Activated CD8-positive, alpha-beta T cell treated with anti-CD3 and anti-CD28 coated beads for 36 hours (primary cell): ENCODE results near the gene SMAD2. TPM values are rescaled to one million over a fixed set of nuclear protein-coding genes. Genes with fewer than 3 reads are reported as not detected.

Experiments
- ATAC-seq: fragments of 200-7000 bp; cut with Tn5 transposase; one replicate; pipeline ENCODE4 v1.10.0; 2021; ENCODE audit warnings: mild to moderate bottlenecking, moderate library complexity
- CTCF ChIA-PET: fragments of 350-600 bp; sonication (Branson Sonifier 250); formaldehyde crosslinking; loops from one replicate; lab custom pipeline; 2021; ENCODE audit warnings: antibody characterized with exemption; lab: Charles Lee
- POLR2A ChIA-PET: fragments of 350-600 bp; sonication (Branson Sonifier 250); formaldehyde crosslinking; loops from one replicate; lab custom pipeline; 2021; ENCODE audit warnings: antibody characterized with exemption; lab: Charles Lee
- DNase-seq: peaks from one replicate; pipeline ENCODE4 v3.0.0-alpha.2; 2020
- H3K27ac Mint-ChIP-seq: one replicate; pipeline ENCODE4 v1.8.0; 2021; ENCODE audit warnings: mild to moderate bottlenecking, mixed read lengths
- H3K27me3 Mint-ChIP-seq: one replicate; pipeline ENCODE4 v1.8.0; 2021; ENCODE audit warnings: mixed read lengths
- H3K36me3 Mint-ChIP-seq: one replicate; pipeline ENCODE4 v1.8.0; 2021; ENCODE audit warnings: low read depth, mixed read lengths
- H3K4me1 Mint-ChIP-seq: one replicate; pipeline ENCODE4 v1.8.0; 2021; ENCODE audit warnings: low read depth, mixed read lengths
- H3K4me3 Mint-ChIP-seq: one replicate; pipeline ENCODE4 v1.8.0; 2021; ENCODE audit warnings: mild to moderate bottlenecking, moderate library complexity, mixed read lengths
- H3K9me3 Mint-ChIP-seq: one replicate; pipeline ENCODE4 v1.8.0; 2021; ENCODE audit warnings: mixed read lengths
- CTCF ChIP-seq: fragments of 200-600 bp; IDR thresholded peaks from one replicate; pipeline ENCODE4 v1.8.0; 2022; ENCODE audit warnings: antibody characterized with exemption, mild to moderate bottlenecking
- intact Hi-C: fragments of 100-400 bp; cut with micrococcal nuclease; formaldehyde crosslinking; loops from one replicate; pipeline ENCODE4 v1.10.0; 2022
- total RNA-seq, 2 experiments: library from RNA; stranded (reverse); gene quantifications; one replicate each; pipeline ENCODE4 v1.2.3, GENCODE V29; 2021

SMAD2 gene
- total RNA-seq, 2 experiments from 2014 or later = 141 to 142 TPM

DNA sequence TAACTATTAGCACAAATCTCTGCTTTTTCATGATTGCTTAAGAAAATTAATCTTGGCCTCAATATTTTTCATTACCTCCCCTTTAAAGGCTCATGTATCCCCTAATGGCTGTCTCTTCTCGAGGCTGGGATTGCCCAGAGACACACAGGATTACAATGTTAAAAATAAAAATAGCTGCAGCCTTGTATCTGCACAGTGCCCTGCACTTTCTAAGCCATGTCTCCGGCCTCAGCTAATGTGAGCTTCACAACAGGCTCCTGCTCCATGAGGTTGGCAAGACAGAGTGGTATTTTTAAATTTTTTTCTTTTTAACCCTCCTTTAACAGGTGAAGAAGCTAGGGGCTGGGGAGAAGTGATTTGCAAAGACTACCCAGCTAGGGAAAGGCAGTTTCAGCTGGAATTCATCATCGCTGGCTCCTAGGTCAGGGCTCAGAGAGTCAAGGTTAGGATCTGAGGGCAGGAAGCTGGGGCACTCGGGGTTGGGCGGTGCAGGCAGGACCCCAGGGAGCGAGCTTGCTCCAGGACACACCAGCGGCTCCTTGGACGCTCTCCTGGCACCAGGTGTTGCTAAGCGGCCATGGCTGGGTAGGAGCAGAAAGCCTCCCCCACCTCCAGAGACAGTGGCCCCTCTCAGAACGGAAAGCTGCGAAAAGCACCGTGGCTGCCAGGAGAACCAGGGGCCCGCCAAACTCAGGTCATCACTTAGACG is 135.6 kb downstream of the SMAD2 start:
- Mint-ChIP-seq H3K9me3 (no peaks in the 10 kb centered on the region), H3K27me3 (peaks cover 14% of the 10 kb centered on the region), H3K4me3 (no peak overlapping the region), H3K36me3 (no peaks in the 10 kb centered on the region), H3K4me1 (no peaks in the 10 kb centered on the region), H3K27ac (no peak overlapping the region)
- POLR2A ChIA-PET = no interaction called here
- DNase-seq (no peak), ATAC-seq (no peak)
- no peak for TF ChIP-seq CTCF
- CTCF ChIA-PET = no interaction called here
- intact Hi-C loops = no loop called here

DNA sequence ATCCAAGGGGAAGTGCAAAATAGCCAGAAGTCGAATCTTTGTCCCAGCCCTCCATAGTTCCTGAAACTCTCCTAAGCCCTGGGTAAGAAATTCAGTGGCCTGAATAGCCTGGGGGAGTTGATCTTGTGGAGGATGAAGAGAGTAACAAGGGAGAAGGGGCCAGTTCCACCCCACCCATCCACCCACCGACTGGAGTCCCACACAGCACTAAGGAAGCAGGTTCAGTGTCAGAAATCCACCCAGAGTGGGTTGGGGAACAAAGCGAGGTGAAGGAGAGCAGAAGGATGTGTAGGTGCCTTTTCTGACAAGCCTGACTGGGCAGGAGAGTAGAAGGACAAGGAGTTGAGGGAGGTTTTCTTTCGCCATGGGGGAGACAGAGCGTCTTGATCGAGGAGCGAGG is 136.8 kb downstream of the SMAD2 start:
- ChIA-PET CTCF (no interaction called here), POLR2A (no interaction called here)
- H3K27ac Mint-ChIP-seq = no peak overlapping the region
- TF ChIP-seq CTCF = no peak
- no peaks in the 10 kb centered on the region for H3K36me3 Mint-ChIP-seq
- ATAC-seq (no peak), DNase-seq (no peak)
- no peak overlapping the region for H3K4me3 Mint-ChIP-seq
- intact Hi-C loops = no loop called here
- H3K4me1 Mint-ChIP-seq = no peaks in the 10 kb centered on the region
- peaks cover 13% of the 10 kb centered on the region for H3K27me3 Mint-ChIP-seq
- no peaks in the 10 kb centered on the region for H3K9me3 Mint-ChIP-seq

- ATAC-seq (no peak), DNase-seq (no peak)
- no peaks in the 10 kb centered on the region for H3K4me1 Mint-ChIP-seq
- CTCF ChIA-PET = interaction anchor here (0.6 kb wide), 1 partner anchor 18 kb away, joined by 3 read pairs; no protein-coding TSS in a partner anchor
- H3K4me3 Mint-ChIP-seq = no peak overlapping the region
- intact Hi-C loops = no loop called here
- H3K36me3 Mint-ChIP-seq = no peaks in the 10 kb centered on the region
- POLR2A ChIA-PET = no interaction called here
- H3K9me3 Mint-ChIP-seq = peaks cover 3% of the 10 kb centered on the region
- no peak for TF ChIP-seq CTCF
- no peak overlapping the region for H3K27ac Mint-ChIP-seq
- peaks cover 13% of the 10 kb centered on the region for H3K27me3 Mint-ChIP-seq
Observed at GRCh38 chr18:47791461-47791985, 138.9 kb downstream of the SMAD2 start.

- Mint-ChIP-seq H3K27me3 (peaks cover 14% of the 10 kb centered on the region), H3K4me3 (no peak overlapping the region), H3K36me3 (no peaks in the 10 kb centered on the region), H3K9me3 (peaks cover 3% of the 10 kb centered on the region), H3K27ac (no peak overlapping the region), H3K4me1 (no peaks in the 10 kb centered on the region)
- ChIA-PET CTCF (interaction anchor here (0.9 kb wide), 1 partner anchor 35 kb away, joined by 3 read pairs; no protein-coding TSS in a partner anchor), POLR2A (no interaction called here)
- no peak for TF ChIP-seq CTCF
- intact Hi-C loops = no loop called here
- no peak for DNase-seq
- no peak for ATAC-seq
Observed at GRCh38 chr18:47790036-47790435, 140.4 kb downstream of the SMAD2 start.

DNA sequence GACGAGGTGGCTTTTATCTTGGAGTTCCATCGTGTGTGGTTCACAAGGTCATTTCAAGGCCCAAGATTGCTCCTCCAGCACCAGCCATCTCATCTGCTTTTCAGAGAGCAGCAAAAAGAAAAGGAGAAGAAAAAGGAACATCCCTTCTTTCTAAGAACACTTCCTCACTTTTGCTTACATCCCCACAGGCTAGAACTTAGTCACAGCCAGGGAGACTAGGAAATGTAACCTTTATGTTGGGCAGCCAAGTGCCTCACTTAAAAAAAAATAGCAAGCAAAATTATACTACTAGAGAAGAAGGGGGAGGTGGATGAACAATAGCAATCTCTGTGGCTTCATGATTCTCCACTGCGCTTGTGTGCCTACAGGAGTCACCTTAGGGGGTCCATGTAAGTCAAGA is 141.8 kb downstream of the SMAD2 start:
- Mint-ChIP-seq H3K4me3 (no peak overlapping the region), H3K9me3 (peaks cover 12% of the 10 kb centered on the region), H3K4me1 (no peaks in the 10 kb centered on the region), H3K36me3 (peaks cover 5% of the 10 kb centered on the region), H3K27me3 (peaks cover 11% of the 10 kb centered on the region), H3K27ac (no peak overlapping the region)
- intact Hi-C loops = no loop called here
- ChIA-PET POLR2A (no interaction called here), CTCF (no interaction called here)
- no peak for DNase-seq
- ATAC-seq = no peak
- no peak for TF ChIP-seq CTCF
